ENCODE measurements around the gene ST6GALNAC3.

DNA sequence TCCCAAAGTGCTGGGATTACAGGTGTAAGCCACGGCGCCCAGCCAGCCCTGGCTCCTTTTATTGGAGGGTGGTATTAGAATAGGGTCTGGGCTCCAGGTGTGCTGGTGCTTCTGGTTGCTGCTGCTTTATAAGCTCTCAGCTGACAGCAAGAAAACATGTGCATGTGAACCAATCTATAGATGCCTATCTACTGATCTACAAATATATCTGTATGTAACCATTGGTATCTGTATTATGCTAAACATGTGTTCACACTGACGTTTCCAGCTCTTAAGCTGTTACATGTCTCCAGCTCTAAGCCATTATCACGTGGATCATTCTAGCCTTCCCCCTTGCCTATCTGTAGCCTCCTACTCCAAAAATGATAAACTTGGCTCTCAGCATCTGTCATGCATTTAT, 82.4 kb downstream of the ST6GALNAC3 start:
- TF ChIP-seq TAF1 (IDR thresholded peaks at IDR 0.05; ENCODE audit: borderline replicate concordance, low read depth, low read length) = no peak
- no peak for TF ChIP-seq POLR2A (IDR thresholded peaks at IDR 0.05; ENCODE audit: low read depth, low read length)
- TF ChIP-seq POLR2AphosphoS5 (IDR thresholded peaks at IDR 0.05; ENCODE audit: low read depth, low read length) = no peak
